GM21529 (cell line): Measurements from ENCODE around the gene COPRS.
"Not testable (repeated sequence)": the region's sequence is repeated elsewhere in the genome, so short reads cannot be mapped to it uniquely, and the experiment has no call there.

Source experiments
- ATAC-seq: cut with Tn5 transposase; IDR thresholded peaks from one replicate; pipeline ENCODE4 v1.9.1; 2021; ENCODE audit not compliant: unreplicated experiment

The COPRS gene

DNA sequence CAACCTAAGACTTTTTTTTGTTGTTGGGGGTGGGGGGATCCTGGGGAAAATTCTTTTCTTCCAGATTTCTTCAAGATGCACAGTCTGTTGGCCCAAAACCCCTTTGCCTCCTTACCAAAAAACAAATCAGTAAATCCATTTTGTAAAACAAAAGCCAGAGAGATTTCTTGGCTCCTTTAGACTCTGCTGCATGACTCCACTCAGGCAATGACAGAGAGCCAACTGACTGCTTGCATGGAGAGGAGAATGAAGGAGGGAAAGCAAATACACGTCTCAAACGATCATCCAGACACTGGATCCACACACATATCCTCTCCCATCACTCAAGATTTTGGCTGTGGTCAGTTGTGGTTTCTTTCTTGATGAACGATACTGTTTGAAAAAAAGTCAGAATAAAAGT, 13.8 kb downstream of the COPRS start:
- ATAC-seq = no peak

- ATAC-seq = no peak
These were observed 15.8 kb downstream of the COPRS start for GRCh38 chr17:31843070-31843745.

DNA sequence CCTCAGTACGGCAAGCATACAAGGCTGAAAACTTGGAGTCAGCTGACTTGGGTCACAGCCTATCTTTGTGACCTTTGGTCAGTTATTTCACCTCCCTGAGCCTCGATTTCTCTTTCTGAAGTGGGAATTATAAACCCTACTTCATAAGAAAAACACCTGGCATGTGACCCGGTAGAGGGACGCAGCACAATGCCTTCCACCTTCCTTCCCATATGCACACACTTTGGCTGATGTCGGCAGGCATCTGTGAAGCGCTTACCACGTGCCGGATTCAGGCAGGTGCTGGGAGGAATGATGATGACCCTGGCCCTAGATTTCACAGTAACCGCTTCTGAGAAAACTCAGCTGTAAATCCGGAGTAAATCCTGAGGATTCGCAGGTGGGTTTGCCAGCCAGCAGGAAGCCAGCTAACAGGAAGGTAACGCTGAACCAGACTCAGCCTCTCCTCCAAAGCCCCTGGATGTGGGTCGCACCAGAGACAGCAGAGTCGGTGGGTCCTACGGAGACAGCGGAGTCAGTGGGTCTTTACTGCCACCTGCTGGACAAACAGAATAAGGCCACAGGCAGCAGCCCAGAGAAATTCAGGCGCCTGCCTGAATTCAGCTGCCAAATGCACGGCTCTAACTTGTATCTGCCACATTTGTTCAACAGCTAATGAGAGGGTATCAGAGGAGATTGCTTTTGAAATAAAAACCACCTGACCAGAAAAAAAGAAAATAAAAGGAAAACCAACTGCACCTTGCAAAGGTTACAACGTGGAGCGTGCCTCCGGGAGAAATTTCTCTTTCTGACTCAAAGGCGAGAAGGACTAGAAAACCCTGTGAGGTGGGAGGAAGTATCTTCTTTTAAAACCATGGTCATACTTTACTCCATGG, 16.6 kb downstream of the COPRS start:
- no peak for ATAC-seq

DNA sequence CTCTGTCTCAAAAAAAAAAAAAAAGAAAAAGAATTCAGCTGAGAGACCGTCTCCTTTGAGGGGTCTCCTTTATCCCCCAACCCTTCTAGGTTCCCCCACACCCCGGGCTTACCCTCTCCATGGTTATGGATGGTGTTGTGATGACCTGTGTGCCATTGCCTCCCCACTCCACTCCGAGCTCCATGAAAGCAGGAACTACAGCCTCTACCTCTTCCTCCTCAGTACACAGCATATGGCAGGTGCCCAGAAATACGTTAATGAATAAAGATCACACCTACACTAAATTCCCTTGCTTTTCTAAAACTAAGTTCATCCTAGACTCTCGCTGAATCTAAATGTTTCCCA, 17.2 kb downstream of the COPRS start:
- ATAC-seq = no peak

- no peak for ATAC-seq
These were observed 20.3 kb downstream of the COPRS start for GRCh38 chr17:31838636-31839225.

DNA sequence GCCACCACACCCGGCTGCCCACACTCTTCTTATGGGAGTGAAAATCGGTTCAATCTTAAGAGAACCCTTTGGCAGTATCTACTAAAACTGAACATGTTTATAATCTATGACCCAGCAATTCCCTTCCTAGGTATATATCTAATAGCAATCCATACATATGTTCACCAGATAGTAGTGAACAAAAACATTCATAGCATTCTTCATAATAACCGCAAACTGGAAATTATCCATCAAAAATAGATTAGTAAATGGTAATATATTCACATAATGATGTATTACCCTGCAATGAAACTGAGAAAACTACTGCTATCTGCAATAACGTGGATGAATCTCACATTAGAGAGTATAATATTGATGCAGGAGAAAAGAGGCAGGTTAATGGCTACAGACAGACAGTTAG, 23.1 kb downstream of the COPRS start:
- no peak for ATAC-seq

GRCh38 chr17:31834448-31834847, 24.6 kb downstream of the COPRS start:
- ATAC-seq = peak; percentile 56

DNA sequence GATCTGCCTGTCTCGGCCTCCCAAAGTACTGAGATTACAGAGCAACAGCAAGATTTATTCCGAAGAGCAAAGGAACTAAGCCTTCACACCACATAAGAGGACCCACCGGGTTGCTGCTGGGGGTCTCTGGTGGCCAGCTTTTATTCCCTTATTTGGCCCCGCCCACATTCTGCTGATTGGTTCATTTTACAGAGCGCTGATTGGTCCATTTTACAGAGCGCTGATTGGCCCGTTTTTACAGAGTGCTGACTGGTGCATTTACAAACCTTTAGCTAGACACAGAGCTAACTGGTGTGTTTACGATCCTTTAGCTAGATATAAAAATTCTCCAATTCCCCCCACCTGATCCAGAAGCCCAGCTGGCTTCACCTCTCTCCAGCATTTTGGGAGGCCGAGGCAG, 26.3 kb downstream of the COPRS start:
- ATAC-seq = no peak

DNA sequence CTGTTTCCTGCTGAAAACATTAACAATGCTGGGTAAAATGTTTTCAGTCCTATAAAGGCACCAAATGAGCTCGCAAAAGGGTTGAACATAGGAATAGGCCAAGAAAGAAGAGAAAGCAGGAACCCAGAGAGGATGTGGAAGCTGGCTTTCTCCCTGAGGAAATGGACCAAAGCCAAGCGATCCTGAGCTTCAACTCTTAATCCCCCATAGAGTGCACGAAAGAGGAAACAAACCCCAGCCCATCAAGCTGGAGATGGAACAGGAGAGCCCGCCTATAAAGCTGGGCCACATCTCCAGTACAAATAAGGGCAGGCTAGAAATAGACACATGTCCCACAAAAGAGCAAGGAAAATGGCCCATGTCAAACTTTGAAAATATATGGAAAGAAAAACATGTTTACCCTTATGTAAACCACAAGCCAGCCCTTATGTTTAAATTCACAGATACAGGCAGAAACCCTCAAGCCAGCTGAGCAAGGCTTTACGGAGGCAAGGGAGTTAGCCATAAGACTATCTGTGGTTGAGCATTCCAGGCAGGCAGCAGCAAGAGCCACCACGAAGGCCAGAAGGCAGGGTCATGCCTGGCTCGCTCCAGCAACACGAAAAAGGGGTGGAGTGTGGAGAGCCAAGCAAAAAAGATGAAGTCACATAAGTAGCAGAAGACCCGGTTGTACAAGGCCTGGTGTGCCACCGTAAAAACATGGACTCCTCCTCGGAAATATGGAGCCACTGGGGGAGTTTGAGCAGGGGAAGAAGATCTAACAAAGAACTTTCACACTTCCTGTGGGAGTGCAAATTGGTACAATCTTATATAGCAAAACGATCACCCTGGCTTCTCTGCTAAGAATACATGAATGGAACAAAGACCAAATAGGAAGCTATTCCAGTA, 27.8 kb downstream of the COPRS start:
- ATAC-seq = no peak

- ATAC-seq = no peak
These were observed 29.4 kb downstream of the COPRS start for GRCh38 chr17:31829649-31830048.

GRCh38 chr17:31828955-31829354, 30.1 kb downstream of the COPRS start:
- ATAC-seq = not testable (repeated sequence)

- ATAC-seq = no peak
These were observed 32.9 kb downstream of the COPRS start for GRCh38 chr17:31825961-31826691.

- ATAC-seq = no peak
These were observed 34.2 kb downstream of the COPRS start for GRCh38 chr17:31824766-31825360.

- no peak for ATAC-seq
These were observed 36.0 kb downstream of the COPRS start for GRCh38 chr17:31823014-31823413.

DNA sequence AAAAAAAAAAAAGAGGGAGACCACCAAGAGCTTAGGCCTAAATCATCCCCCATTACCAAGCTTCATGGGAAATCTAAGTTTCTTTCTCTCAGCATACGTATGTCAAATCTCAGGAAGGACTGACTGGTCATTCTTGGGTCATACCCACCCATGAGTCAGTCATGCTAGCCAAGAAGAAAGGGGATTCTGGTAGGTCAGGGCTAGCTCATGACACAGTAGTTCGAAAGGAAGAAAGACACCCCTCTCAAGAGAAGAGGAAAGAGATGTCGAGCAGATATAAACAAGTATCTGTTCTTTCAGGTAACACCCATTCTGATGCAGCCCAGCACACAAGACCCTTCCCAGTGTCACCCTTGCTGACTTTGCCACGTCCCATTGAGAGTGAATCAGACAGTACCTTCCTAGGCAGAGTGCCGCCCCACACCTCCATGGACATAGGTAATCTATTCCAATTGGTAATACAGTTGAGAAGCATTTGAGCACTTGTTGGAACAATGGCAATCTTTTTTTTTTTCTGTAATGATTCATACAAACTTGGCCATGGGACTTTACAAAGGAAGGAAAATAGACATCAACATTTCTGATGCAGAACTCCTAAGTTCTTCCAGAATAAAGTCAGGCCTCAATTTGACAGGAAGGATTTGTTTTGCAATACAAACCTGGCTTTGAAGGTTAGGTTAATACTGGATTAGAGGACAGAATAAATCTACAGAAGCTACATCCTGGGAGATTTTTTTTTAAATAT, 38.2 kb downstream of the COPRS start:
- ATAC-seq = no peak

DNA sequence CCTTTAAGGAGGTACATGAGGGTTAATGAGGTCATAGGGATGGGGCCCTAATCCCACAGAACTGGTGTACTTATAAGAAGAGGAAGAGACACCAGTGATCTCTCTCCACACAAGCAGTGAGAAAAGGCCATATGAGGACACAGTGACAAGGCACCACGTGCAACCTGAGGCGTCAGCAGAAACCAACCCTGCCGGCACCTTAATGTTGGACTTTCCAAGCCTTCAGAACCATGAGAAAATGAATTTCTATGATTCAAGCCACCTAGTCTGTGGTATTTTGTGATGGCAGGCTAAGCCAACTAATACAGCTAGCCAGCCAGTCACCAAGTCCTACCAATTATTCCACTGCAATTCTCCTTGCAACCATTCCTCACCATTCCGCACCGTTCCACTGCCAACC, 39.5 kb downstream of the COPRS start:
- ATAC-seq = no peak

- not testable (repeated sequence) for ATAC-seq
These were observed 40.2 kb downstream of the COPRS start for GRCh38 chr17:31818863-31819262.

- ATAC-seq = no peak
These were observed 43.8 kb downstream of the COPRS start for GRCh38 chr17:31815212-31815730.

GRCh38 chr17:31811101-31811500, 47.9 kb downstream of the COPRS start:
- no peak for ATAC-seq
